HEK293 (cell line): ENCODE measurements around the gene GALNT15.

Source experiments
- CTCF ChIA-PET: fragments of 350-600 bp; formaldehyde crosslinking; extraction: SDS; loops from one replicate; lab custom pipeline; 2021; ENCODE audit warnings: antibody characterized with exemption; lab: Yijun Ruan, JAX
- POLR2A ChIA-PET: fragments of 300-600 bp; formaldehyde crosslinking; extraction: SDS; loops from one replicate; lab custom pipeline; 2020; ENCODE audit warnings: antibody characterized with exemption, inconsistent platforms; lab: Yijun Ruan, JAX
- H3K27ac ChIP-seq: fragments of 200-500 bp; sonication (Bioruptor generic); 2 replicates; pipeline ENCODE4 v1.5.1; 2014; ENCODE audit warnings: low read depth, low read length, control low read depth, inconsistent platforms; ENCODE audit errors: extremely low read depth
- H3K36me3 ChIP-seq, 2 experiments: fragments of 200-500 bp in 1 of 2; sonication (Bioruptor generic) in 1 of 2; 1 replicate in 1 of 2; 2 replicates in 1 of 2; pipeline ENCODE4 v1.5.1; 2014 to 2017; ENCODE audit warnings: inconsistent platforms in 2 of 2, low read length in 2 of 2; ENCODE audit not compliant: control insufficient read depth in 2 of 2, insufficient read depth in 1 of 2
- H3K4me1 ChIP-seq: fragments of 200-500 bp; sonication (Bioruptor generic); 2 replicates; pipeline ENCODE4 v1.5.1; 2014; ENCODE audit warnings: mild to moderate bottlenecking, low read length, inconsistent platforms; ENCODE audit not compliant: control insufficient read depth, insufficient read depth
- H3K4me3 ChIP-seq: 2 replicates; pipeline ENCODE4 v1.5.1; 2011; ENCODE audit warnings: low read depth, mild to moderate bottlenecking, control low read depth, low read length, moderate library complexity
- H3K9me3 ChIP-seq: fragments of 200-500 bp; sonication (Bioruptor generic); 2 replicates; pipeline ENCODE4 v1.5.1; 2014; ENCODE audit warnings: low read depth, low read length, inconsistent platforms; ENCODE audit not compliant: control insufficient read depth, insufficient read depth
- KLF10 ChIP-seq: fragments of 450-650 bp; IDR thresholded peaks from 2 replicates; pipeline ENCODE4 v1.5.1; 2018; ENCODE audit warnings: missing biosample characterization, mild to moderate bottlenecking, missing genetic modification characterization
- RBAK ChIP-seq: fragments of 450-650 bp; formaldehyde crosslinking; IDR thresholded peaks from 2 replicates; pipeline ENCODE4 v1.5.1; 2016; ENCODE audit warnings: missing biosample characterization, missing genetic modification characterization
- ZFP41 ChIP-seq: fragments of 450-650 bp; formaldehyde crosslinking; IDR thresholded peaks from 2 replicates; pipeline ENCODE4 v1.5.1; 2016; ENCODE audit warnings: missing biosample characterization, missing genetic modification characterization, borderline replicate concordance
- ZNF174 ChIP-seq: fragments of 450-650 bp; formaldehyde crosslinking; IDR thresholded peaks from 2 replicates; pipeline ENCODE4 v1.5.0; 2017; ENCODE audit warnings: missing biosample characterization, mild to moderate bottlenecking, missing genetic modification characterization
- ZNF211 ChIP-seq: fragments of 450-650 bp; formaldehyde crosslinking; IDR thresholded peaks from 2 replicates; pipeline ENCODE4 v1.5.1; 2016; ENCODE audit warnings: low read depth, missing biosample characterization, missing genetic modification characterization
- ZNF529 ChIP-seq: fragments of 450-650 bp; formaldehyde crosslinking; IDR thresholded peaks from 2 replicates; pipeline ENCODE4 v1.5.1; 2017; ENCODE audit warnings: missing genetic modification characterization, missing biosample characterization; ENCODE audit not compliant: insufficient replicate concordance
- ZNF544 ChIP-seq: fragments of 450-650 bp; formaldehyde crosslinking; IDR thresholded peaks from 2 replicates; pipeline ENCODE4 v1.5.0; 2017; ENCODE audit warnings: missing biosample characterization, missing genetic modification characterization
- ZNF560 ChIP-seq: fragments of 450-650 bp; formaldehyde crosslinking; IDR thresholded peaks from 2 replicates; pipeline ENCODE4 v1.5.1; 2017; ENCODE audit warnings: missing biosample characterization, missing genetic modification characterization, borderline replicate concordance
- ZNF654 ChIP-seq: fragments of 450-650 bp; formaldehyde crosslinking; IDR thresholded peaks from 2 replicates; pipeline ENCODE4 v1.5.1; 2016; ENCODE audit warnings: low read depth, missing biosample characterization, missing genetic modification characterization
- TF ChIP-seq, protein P1 (sequence below): fragments of 450-650 bp; formaldehyde crosslinking; IDR thresholded peaks from 2 replicates; pipeline ENCODE4 v1.5.1; 2016; ENCODE audit warnings: missing biosample characterization, missing genetic modification characterization
- TF ChIP-seq, protein P2 (sequence below): fragments of 450-650 bp; formaldehyde crosslinking; IDR thresholded peaks from 2 replicates; pipeline ENCODE4 v1.5.1; 2016; ENCODE audit warnings: missing biosample characterization, missing genetic modification characterization
- TF ChIP-seq, protein P3 (sequence below): fragments of 450-650 bp; formaldehyde crosslinking; IDR thresholded peaks from 2 replicates; pipeline ENCODE4 v1.5.1; 2016; ENCODE audit warnings: missing biosample characterization, missing genetic modification characterization
- TF ChIP-seq, protein P4 (sequence below): fragments of 450-650 bp; formaldehyde crosslinking; IDR thresholded peaks from 2 replicates; pipeline ENCODE4 v1.5.1; 2016; ENCODE audit warnings: missing biosample characterization, missing genetic modification characterization
- TF ChIP-seq, protein P5 (sequence below): fragments of 450-650 bp; formaldehyde crosslinking; IDR thresholded peaks from 2 replicates; pipeline ENCODE4 v1.5.1; 2016; ENCODE audit warnings: missing biosample characterization, missing genetic modification characterization
- TF ChIP-seq, protein P6 (sequence below): fragments of 450-650 bp; formaldehyde crosslinking; IDR thresholded peaks from 2 replicates; pipeline ENCODE4 v1.5.1; 2016; ENCODE audit warnings: missing biosample characterization, missing genetic modification characterization
- TF ChIP-seq, protein P7 (sequence below): fragments of 450-650 bp; formaldehyde crosslinking; optimal IDR thresholded peaks from 2 replicates; pipeline ENCODE3; 2016; ENCODE audit warnings: missing biosample characterization, mild to moderate bottlenecking, missing genetic modification characterization
- TF ChIP-seq, protein P8 (sequence below): fragments of 450-650 bp; formaldehyde crosslinking; IDR thresholded peaks from 2 replicates; pipeline ENCODE4 v1.5.1; 2016; ENCODE audit warnings: missing biosample characterization, missing genetic modification characterization, low read depth
- TF ChIP-seq, protein P9 (sequence below): fragments of 450-650 bp; formaldehyde crosslinking; IDR thresholded peaks from 2 replicates; pipeline ENCODE4 v1.5.1; 2016; ENCODE audit warnings: missing biosample characterization, missing genetic modification characterization

Gene GALNT15

DNA sequence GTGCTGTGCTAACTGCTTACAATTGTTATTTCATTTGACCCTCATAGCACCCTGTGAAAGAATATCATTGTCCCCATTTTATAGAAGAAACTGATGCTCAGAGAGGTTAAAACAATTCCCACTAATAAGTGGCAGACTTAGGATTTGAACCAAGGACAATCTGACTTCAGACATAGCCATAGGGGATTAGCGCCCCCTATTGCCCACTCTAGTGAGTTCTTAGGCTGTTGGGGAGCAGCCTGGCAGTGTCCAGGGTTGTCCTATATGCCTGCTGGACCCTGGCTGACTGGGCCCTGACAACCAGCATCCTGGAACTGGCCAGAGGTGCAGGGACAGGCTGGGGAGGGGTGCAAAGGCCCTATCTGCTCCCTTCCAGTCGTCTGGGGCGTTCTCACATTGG is 74.9 kb downstream of the GALNT15 start:
- TF ChIP-seq, protein P1, sequence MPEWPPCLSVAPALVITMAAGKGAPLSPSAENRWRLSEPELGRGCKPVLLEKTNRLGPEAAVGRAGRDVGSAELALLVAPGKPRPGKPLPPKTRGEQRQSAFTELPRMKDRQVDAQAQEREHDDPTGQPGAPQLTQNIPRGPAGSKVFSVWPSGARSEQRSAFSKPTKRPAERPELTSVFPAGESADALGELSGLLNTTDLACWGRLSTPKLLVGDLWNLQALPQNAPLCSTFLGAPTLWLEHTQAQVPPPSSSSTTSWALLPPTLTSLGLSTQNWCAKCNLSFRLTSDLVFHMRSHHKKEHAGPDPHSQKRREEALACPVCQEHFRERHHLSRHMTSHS: no peak
- TF ChIP-seq ZNF211 (tag by site-specific recombination) (no peak), ZFP41 (tag by site-specific recombination) (no peak), ZNF174 (tag by site-specific recombination) (no peak), ZNF560 (no peak), RBAK (tag by site-specific recombination) (no peak), ZNF544 (tag by site-specific recombination) (no peak), KLF10 (no peak), ZNF529 (no peak), ZNF654 (tag by site-specific recombination) (peak; percentile 50)
- TF ChIP-seq, protein P2, sequence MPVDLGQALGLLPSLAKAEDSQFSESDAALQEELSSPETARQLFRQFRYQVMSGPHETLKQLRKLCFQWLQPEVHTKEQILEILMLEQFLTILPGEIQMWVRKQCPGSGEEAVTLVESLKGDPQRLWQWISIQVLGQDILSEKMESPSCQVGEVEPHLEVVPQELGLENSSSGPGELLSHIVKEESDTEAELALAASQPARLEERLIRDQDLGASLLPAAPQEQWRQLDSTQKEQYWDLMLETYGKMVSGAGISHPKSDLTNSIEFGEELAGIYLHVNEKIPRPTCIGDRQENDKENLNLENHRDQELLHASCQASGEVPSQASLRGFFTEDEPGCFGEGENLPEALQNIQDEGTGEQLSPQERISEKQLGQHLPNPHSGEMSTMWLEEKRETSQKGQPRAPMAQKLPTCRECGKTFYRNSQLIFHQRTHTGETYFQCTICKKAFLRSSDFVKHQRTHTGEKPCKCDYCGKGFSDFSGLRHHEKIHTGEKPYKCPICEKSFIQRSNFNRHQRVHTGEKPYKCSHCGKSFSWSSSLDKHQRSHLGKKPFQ (tag by site-specific recombination): no peak
- TF ChIP-seq, protein P3, sequence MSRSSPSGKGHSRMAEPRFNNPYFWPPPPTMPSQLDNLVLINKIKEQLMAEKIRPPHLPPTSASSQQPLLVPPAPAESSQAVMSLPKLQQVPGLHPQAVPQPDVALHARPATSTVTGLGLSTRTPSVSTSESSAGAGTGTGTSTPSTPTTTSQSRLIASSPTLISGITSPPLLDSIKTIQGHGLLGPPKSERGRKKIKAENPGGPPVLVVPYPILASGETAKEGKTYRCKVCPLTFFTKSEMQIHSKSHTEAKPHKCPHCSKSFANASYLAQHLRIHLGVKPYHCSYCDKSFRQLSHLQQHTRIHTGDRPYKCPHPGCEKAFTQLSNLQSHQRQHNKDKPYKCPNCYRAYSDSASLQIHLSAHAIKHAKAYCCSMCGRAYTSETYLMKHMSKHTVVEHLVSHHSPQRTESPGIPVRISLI (tag by site-specific recombination): no peak
- TF ChIP-seq, protein P4, sequence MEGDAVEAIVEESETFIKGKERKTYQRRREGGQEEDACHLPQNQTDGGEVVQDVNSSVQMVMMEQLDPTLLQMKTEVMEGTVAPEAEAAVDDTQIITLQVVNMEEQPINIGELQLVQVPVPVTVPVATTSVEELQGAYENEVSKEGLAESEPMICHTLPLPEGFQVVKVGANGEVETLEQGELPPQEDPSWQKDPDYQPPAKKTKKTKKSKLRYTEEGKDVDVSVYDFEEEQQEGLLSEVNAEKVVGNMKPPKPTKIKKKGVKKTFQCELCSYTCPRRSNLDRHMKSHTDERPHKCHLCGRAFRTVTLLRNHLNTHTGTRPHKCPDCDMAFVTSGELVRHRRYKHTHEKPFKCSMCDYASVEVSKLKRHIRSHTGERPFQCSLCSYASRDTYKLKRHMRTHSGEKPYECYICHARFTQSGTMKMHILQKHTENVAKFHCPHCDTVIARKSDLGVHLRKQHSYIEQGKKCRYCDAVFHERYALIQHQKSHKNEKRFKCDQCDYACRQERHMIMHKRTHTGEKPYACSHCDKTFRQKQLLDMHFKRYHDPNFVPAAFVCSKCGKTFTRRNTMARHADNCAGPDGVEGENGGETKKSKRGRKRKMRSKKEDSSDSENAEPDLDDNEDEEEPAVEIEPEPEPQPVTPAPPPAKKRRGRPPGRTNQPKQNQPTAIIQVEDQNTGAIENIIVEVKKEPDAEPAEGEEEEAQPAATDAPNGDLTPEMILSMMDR: 0 out of 2 replicates have a peak, but pooled peaks have one; percentile 9
- TF ChIP-seq, protein P5, sequence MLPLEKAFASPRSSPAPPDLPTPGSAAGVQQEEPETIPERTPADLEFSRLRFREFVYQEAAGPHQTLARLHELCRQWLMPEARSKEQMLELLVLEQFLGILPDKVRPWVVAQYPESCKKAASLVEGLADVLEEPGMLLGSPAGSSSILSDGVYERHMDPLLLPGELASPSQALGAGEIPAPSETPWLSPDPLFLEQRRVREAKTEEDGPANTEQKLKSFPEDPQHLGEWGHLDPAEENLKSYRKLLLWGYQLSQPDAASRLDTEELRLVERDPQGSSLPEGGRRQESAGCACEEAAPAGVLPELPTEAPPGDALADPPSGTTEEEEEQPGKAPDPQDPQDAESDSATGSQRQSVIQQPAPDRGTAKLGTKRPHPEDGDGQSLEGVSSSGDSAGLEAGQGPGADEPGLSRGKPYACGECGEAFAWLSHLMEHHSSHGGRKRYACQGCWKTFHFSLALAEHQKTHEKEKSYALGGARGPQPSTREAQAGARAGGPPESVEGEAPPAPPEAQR (tag by site-specific recombination): no peak
- TF ChIP-seq, protein P6, sequence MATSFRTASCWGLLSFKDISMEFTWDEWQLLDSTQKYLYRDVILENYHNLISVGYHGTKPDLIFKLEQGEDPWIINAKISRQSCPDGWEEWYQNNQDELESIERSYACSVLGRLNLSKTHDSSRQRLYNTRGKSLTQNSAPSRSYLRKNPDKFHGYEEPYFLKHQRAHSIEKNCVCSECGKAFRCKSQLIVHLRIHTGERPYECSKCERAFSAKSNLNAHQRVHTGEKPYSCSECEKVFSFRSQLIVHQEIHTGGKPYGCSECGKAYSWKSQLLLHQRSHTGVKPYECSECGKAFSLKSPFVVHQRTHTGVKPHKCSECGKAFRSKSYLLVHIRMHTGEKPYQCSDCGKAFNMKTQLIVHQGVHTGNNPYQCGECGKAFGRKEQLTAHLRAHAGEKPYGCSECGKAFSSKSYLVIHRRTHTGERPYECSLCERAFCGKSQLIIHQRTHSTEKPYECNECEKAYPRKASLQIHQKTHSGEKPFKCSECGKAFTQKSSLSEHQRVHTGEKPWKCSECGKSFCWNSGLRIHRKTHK (tag by site-specific recombination): no peak
- TF ChIP-seq, protein P7, sequence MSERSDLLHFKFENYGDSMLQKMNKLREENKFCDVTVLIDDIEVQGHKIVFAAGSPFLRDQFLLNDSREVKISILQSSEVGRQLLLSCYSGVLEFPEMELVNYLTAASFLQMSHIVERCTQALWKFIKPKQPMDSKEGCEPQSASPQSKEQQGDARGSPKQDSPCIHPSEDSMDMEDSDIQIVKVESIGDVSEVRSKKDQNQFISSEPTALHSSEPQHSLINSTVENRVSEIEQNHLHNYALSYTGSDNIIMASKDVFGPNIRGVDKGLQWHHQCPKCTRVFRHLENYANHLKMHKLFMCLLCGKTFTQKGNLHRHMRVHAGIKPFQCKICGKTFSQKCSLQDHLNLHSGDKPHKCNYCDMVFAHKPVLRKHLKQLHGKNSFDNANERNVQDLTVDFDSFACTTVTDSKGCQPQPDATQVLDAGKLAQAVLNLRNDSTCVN (tag by site-specific recombination): no peak
- TF ChIP-seq, protein P8, sequence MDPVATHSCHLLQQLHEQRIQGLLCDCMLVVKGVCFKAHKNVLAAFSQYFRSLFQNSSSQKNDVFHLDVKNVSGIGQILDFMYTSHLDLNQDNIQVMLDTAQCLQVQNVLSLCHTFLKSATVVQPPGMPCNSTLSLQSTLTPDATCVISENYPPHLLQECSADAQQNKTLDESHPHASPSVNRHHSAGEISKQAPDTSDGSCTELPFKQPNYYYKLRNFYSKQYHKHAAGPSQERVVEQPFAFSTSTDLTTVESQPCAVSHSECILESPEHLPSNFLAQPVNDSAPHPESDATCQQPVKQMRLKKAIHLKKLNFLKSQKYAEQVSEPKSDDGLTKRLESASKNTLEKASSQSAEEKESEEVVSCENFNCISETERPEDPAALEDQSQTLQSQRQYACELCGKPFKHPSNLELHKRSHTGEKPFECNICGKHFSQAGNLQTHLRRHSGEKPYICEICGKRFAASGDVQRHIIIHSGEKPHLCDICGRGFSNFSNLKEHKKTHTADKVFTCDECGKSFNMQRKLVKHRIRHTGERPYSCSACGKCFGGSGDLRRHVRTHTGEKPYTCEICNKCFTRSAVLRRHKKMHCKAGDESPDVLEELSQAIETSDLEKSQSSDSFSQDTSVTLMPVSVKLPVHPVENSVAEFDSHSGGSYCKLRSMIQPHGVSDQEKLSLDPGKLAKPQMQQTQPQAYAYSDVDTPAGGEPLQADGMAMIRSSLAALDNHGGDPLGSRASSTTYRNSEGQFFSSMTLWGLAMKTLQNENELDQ (tag by site-specific recombination): no peak
- TF ChIP-seq, protein P9, sequence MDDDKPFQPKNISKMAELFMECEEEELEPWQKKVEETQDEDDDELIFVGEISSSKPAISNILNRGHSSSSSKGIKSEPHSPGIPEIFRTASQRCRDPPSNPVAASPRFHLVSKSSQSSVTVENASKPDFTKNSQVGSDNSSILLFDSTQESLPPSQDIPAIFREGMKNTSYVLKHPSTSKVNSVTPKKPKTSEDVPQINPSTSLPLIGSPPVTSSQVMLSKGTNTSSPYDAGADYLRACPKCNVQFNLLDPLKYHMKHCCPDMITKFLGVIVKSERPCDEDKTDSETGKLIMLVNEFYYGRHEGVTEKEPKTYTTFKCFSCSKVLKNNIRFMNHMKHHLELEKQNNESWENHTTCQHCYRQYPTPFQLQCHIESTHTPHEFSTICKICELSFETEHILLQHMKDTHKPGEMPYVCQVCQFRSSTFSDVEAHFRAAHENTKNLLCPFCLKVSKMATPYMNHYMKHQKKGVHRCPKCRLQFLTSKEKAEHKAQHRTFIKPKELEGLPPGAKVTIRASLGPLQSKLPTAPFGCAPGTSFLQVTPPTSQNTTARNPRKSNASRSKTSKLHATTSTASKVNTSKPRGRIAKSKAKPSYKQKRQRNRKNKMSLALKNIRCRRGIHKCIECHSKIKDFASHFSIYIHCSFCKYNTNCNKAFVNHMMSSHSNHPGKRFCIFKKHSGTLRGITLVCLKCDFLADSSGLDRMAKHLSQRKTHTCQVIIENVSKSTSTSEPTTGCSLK: no peak
- Histone ChIP-seq H3K27ac (no peak overlapping the region), H3K9me3 (no peaks in the 10 kb centered on the region), H3K4me1 (no peaks in the 10 kb centered on the region), H3K4me3 (no peak overlapping the region), H3K36me3 (no peaks in the 10 kb centered on the region)
- ChIA-PET POLR2A (no interaction called here), CTCF (interaction anchor here (1.0 to 1.7 kb wide), 4 partner anchors 10 to 436 kb away, joined by 3 to 8 read pairs (median 4); no protein-coding TSS in a partner anchor)
